Stimulated activated CD4-positive, alpha-beta T cell treated with anti-CD3 and anti-CD28 coated beads, Interleukin-1b, Interleukin-23, amount 100 ng/mL, for 4 hours (primary cell): ENCODE results near the gene ARL17B.
"Not testable (repeated sequence)": the region's sequence is repeated elsewhere in the genome, so short reads cannot be mapped to it uniquely, and the experiment has no call there.

Experiments
- DNase-seq, 2 donors: peaks; one replicate each; pipeline ENCODE4 v3.0.0-alpha.2; 2020; ENCODE audit warnings: low read depth in 2 of 2

ARL17B gene

DNA sequence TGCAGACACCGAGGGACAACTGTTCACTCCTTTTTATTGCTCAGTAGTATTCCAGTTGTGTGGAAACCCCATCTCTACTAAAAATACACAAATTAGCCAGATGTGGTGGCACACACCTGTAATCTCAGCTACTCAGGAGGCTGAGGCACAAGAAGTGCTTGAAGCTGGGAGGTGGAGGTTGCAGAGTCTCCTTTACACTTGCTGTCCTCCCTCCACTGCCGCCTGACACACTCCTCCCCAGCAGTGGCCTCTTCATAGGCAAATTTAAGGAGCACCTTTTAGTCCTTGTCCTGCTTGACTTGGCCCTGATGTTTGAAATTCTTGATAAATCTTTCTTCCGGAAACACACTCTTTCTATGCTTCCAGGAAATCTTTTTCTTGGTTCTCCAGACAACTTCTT is 112.4 kb downstream of the ARL17B start:
- DNase-seq: not testable (repeated sequence)

DNA sequence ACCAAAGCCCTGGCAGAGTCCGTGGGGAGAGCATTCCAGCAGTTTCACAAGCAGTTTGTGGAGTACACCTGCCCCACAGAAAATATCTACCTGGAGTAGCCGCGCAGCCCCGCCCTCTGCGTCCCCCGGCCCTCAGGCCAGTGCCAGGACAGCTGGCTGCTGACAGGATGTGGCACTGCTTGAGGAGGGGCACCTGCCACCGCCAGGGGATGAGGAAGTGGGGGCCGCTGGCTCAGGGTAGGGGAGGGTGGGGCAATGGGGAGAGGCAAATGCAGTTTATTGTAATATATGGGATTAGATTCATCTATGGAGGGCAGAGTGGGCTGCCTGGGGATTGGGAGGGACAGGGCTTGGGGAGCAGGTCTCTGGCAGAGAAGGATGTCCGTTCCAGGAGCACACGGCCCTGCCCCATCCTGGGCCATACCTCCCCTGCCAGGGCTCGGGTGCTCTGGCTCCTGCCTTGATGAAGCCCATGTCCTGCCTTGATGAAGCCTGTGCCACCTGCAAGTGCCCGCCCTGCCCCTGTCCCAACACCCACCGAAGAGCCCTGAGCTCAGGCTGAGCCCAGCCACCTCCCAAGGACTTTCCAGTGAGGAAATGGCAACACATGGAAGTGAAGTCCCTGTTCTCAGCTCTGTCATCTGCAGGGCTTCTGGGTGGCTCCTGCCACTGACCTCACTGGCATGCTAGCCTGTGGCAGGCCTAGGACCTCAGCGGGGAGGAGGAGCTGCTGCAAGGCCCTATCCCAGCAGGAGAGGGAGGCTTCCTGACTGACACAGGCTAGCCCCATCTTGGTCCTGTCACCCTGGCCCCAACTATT is 116.4 kb downstream of the ARL17B start:
- not testable (repeated sequence) for DNase-seq

DNA sequence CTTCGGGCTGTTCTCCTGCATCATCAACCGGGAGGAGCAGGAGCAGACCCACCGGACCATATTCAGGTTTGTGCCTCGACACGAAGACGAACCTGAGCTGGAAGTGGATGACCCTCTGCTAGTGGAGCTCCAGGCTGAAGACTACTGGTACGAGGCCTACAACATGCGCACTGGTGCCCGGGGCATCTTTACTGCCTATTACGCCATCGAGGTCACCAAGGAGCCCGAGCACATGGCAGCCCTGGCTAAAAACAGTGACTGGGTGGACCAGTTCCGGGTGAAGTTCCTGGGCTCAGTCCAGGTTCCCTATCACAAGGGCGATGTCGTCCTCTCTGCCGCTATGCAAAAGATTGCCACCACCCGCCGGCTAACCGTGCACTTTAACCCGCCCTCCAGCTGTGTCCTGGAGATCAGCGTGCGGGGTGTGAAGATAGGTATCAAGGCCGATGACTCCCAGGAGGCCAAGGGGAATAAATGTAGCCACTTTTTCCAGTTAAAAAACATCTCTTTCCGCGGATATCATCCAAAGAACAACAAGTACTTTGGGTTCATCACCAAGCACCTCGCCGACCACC is 117.1 kb downstream of the ARL17B start:
- not testable (repeated sequence) for DNase-seq

DNA sequence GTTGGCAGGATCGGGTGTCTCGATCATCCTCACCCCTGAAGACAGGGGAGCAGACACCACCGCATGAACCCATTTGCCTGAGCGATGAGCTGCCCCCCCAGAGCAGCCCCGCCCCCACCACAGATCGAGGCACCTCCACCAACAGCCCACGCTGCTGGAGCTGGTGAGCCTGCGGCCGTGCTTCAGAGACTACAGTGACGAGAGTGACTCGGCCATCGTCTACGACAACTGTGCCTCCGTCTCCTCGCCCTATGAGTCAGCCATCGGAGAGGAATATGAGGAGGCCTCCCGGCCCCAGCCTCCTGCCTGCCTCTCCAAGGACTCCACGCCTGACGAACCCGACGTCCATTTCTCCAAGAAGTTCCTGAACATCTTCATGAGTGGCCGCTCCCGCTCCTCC is 117.6 kb downstream of the ARL17B start:
- not testable (repeated sequence) for DNase-seq

DNA sequence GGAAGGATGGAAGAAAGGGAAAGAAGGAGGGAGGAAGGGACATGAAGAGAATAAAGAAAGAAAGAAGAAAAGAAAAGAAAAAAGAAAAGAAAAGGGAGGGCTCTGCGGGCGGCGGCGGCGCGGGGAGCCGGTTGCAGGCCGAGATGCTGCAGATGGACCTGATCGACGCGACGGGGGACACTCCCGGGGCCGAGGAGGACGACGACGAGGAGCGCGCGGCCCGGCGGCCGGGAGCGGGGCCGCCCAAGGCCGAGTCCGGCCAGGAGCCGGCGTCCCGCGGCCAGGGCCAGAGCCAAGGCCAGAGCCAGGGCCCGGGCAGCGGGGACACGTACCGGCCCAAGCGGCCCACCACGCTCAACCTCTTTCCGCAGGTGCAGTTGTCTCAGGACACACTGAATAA is 118.1 kb downstream of the ARL17B start:
- DNase-seq: not testable (repeated sequence)

DNA sequence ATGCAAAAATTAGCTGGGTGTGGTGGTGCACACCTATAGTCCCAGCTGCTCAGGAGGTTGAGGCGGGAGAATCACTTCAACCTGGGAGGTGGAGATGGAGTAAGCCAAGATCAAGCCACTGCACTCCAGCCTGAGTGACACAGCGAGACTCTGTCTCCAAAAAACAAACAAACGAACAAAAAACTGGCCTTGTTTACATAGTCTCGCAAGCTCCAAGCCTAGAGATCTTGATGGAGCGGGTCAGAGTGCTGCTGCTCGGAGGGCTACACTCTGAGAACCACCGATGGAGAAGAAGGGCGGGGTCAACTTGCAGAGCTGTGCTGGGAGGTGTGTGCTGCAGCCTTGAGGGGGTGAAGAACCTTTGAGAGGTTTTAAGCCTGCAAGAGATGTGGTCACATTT is 130.2 kb downstream of the ARL17B start:
- DNase-seq: not testable (repeated sequence)

DNA sequence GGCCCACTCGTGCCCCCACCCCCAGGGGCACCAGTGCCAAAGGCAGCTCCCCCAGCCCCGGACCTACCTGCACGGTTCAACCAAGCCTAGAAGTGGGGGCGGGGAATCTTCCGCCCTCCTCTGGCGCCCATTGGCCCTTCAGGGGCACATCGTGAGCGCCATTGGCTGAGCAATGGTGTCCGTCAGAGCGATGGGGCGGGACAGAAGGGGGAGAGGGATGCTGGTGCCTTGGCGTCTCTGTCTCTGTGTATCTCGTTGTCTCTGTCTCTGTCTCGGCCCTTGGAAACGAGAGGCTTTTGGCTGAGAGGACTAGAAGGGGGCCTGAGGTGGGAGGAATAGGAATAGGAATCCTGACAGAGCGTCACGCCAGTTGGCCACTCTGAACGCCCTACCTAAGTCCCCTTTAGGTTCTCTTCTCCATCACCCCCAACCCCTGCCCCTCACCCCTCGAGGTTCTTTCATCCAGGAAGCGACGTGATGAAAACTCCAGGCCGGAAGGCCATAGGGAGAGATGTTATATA is 136.2 kb downstream of the ARL17B start:
- peak; percentile 86 to 88 for DNase-seq

DNA sequence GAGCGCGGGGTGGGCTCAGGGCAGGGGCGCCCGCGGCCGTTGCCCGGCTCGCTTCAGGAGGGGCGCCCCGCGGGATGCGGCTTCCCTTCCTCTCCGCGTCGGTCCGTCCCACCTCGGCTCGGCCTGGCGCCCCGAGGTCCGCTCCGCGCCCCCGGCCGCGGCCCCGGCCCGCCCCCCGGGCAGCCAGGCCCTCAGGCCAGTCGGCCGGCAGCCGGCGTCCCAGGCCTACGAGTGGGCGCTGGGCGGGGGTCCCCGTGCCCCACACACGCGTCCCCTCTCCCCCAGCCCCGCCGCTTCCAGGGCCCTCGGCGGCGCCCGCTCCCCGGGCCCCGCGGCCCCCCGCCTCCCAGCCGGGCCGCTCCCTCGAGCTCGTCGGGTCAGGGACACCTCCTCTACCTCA is 136.7 kb downstream of the ARL17B start:
- not testable (repeated sequence) for DNase-seq
